ENCODE results near the gene LCE2A. TPM values are rescaled to one million over a fixed set of nuclear protein-coding genes. Genes with fewer than 3 reads are reported as not detected.
A peak's percentile ranks its signal among the peaks of the same experiment; 100 is the strongest.
"Not testable (repeated sequence)": the region's sequence is repeated elsewhere in the genome, so short reads cannot be mapped to it uniquely, and the experiment has no call there.

The LCE2A gene
- total RNA-seq: not detected

GRCh38 chr1:152697701-152698600, at the start of gene LCE2A:
LCE2A (plus strand) TSS chr1:152698345; CDS start chr1:152698902, 557 bp downstream.
- DNase-seq: no peak

- DNase-seq: peak; percentile 82
Measured at GRCh38 chr1:152654110-152654509, 44.0 kb upstream of the LCE2A start.

- DNase-seq: no peak
Measured at GRCh38 chr1:152656459-152656858, 41.7 kb upstream of the LCE2A start.

GRCh38 chr1:152657677-152658076, 40.5 kb upstream of the LCE2A start:
- DNase-seq: no peak

GRCh38 chr1:152658649-152659048, 39.5 kb upstream of the LCE2A start:
- DNase-seq: no peak

- no peak for DNase-seq
Measured at GRCh38 chr1:152663098-152663497, 35.0 kb upstream of the LCE2A start, which contains the start of gene LCE2D. LCE2D (plus strand) TSS chr1:152663380; CDS start chr1:152664106, 726 bp downstream.

- DNase-seq: not testable (repeated sequence)
Measured at GRCh38 chr1:152666171-152666570, 32.0 kb upstream of the LCE2A start.

- peak; percentile 24 for DNase-seq
Measured at GRCh38 chr1:152667648-152668047, 30.5 kb upstream of the LCE2A start.

GRCh38 chr1:152673016-152673415, 25.1 kb upstream of the LCE2A start:
- no peak for DNase-seq

- not testable (repeated sequence) for DNase-seq
Measured at GRCh38 chr1:152674983-152675382, 23.2 kb upstream of the LCE2A start, which contains the start of gene LCE2C. LCE2C (plus strand) TSS chr1:152675279; CDS start chr1:152676016, 737 bp downstream.

GRCh38 chr1:152679459-152679858, 18.7 kb upstream of the LCE2A start:
- DNase-seq: peak; percentile 49

- no peak for DNase-seq
Measured at GRCh38 chr1:152681616-152682015, 16.5 kb upstream of the LCE2A start.

- no peak for DNase-seq
Measured at GRCh38 chr1:152683846-152684245, 14.3 kb upstream of the LCE2A start.

- not testable (repeated sequence) for DNase-seq
Measured at GRCh38 chr1:152685823-152686222, 12.3 kb upstream of the LCE2A start, which contains the start of gene LCE2B. LCE2B (plus strand) TSS chr1:152686123; CDS start chr1:152686844, 721 bp downstream.

- DNase-seq: no peak
Measured at GRCh38 chr1:152699746-152700145, 1.6 kb downstream of the LCE2A start.

- no peak for DNase-seq
Measured at GRCh38 chr1:152707860-152708259, 9.7 kb downstream of the LCE2A start, which contains the start of gene LCE4A. LCE4A (plus strand) TSS chr1:152708160; CDS start chr1:152709076, 916 bp downstream.

GRCh38 chr1:152718238-152718637, 20.1 kb downstream of the LCE2A start:
- DNase-seq: no peak

- no peak for DNase-seq
Measured at GRCh38 chr1:152725261-152725660, 27.1 kb downstream of the LCE2A start.

- DNase-seq: no peak
Measured at GRCh38 chr1:152728986-152729385, 30.8 kb downstream of the LCE2A start.

GRCh38 chr1:152735648-152736047, 37.5 kb downstream of the LCE2A start:
- DNase-seq: no peak

GRCh38 chr1:152737997-152738396, 39.9 kb downstream of the LCE2A start:
- no peak for DNase-seq

GRCh38 chr1:152739841-152740240, 41.7 kb downstream of the LCE2A start:
- DNase-seq: no peak

- no peak for DNase-seq
Measured at GRCh38 chr1:152741656-152742055, 43.5 kb downstream of the LCE2A start.
